ENCODE data around the gene FBN1. TPM values are rescaled to one million over a fixed set of nuclear protein-coding genes. Genes with fewer than 3 reads are reported as not detected.

Gene FBN1
- polyA plus RNA-seq, 3 donors, result 80.9 to 104 (median 99.6) TPM

DNA sequence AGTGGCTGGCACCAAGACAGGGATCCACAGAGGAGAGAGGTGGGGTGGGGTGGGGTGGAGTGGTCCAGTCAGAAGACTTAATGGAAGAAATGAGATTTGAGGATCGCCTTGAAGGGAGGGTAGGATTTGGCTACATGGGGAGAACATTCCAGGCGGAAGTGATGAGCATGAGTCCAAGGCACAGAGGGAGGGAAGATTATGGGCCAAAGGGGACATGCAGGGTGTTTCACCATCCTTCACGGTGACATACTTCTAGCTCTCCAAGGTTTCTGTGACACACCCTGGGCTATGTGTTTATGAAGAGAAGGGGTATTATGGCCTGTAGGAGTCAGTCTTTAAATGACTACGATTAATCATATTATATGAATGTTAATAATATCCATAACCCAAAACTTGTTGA is 7.7 kb upstream of the FBN1 start:
- DNase-seq (ENCODE audit: low read depth in 3 of 3, low spot score in 2 of 3), result no peak

DNA sequence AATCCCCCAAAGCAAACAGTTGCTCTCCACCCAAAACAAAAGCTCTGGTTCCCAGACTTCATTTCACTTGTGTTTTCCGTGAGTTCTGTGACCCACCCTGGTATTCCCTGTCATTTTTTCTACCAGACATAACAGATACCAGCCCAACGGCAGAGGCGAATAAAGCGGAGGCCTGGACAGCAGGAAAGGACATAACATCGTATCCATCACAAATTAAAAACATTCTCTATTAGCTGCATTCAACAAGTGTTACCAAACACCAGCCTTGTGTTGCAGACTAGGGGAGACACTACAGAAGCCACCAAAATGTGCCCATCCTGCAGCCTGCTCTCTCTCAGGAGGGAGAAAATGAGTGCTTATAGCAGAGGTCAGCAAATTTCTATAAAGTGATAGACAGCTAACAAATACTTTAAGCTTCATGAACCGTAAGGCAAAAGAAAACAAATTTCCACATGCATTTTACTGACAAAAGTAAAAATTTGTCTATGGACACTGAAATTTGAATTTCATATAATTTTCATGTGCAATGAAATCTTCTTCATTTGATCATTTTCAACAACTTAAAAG is 7.1 kb upstream of the FBN1 start:
- no peak for DNase-seq (ENCODE audit: low read depth in 3 of 3, low spot score in 2 of 3)

DNA sequence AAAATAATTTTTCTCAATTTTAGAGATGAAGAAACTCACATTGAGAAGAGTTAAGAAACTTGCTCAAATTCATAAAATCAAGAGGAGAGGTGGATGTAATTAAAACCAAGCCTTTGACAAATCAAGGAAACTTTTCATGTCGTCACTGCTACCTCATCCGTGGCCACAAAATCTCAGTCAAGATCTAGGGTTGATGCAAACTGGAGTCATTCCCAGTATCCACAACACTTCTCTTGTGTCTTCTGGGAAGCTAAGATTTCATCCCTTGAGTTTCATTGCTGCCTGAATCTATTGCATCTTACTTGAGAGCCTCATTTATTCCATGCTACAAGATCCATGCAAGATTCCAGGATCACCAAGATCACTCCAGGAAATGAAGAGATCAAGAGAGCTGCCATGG is 5.4 kb upstream of the FBN1 start:
- no peak for DNase-seq (ENCODE audit: low read depth in 3 of 3, low spot score in 2 of 3)

DNA sequence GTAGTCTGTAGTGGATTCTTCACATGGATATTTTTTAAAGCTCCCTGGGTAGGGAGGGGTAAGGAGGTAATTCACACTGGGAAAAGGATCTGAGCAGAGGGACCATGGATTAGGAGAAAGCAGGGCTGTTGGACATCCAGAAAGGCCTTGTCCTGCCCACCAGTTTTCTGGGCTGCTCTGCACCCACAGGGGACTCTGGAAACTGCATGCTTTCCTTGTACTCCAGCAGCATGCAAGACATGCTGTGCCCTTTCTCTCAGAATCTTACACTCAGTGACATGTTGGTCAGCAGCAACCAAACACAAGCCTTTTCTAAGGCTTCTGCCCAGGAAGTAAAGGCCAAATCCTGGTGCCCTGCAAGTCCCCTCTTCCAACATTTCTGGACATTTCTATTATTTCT is 2.5 kb upstream of the FBN1 start:
- DNase-seq (ENCODE audit: low read depth in 3 of 3, low spot score in 2 of 3), result no peak

DNA sequence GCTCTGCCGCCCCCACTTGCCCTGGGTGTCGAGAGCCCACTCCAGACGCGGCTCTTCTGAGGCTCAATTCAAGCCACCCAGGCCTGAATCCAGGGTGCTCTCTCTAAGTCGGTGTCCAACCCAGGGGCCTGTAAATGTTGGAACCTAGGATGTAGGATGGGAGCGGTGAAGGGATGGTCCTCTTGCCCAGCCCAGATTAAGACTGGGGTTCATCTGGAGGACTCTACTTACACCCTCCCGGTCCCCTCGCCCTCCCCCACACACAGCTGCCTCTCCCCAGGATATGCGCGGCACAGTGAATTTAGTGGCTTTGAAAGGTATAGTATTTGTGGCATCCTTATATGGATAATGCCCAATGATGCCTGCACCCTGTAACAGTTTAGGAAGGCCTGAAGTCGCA is 822 bp upstream of the FBN1 start:
- no peak for DNase-seq (ENCODE audit: low read depth in 3 of 3, low spot score in 2 of 3)

DNA sequence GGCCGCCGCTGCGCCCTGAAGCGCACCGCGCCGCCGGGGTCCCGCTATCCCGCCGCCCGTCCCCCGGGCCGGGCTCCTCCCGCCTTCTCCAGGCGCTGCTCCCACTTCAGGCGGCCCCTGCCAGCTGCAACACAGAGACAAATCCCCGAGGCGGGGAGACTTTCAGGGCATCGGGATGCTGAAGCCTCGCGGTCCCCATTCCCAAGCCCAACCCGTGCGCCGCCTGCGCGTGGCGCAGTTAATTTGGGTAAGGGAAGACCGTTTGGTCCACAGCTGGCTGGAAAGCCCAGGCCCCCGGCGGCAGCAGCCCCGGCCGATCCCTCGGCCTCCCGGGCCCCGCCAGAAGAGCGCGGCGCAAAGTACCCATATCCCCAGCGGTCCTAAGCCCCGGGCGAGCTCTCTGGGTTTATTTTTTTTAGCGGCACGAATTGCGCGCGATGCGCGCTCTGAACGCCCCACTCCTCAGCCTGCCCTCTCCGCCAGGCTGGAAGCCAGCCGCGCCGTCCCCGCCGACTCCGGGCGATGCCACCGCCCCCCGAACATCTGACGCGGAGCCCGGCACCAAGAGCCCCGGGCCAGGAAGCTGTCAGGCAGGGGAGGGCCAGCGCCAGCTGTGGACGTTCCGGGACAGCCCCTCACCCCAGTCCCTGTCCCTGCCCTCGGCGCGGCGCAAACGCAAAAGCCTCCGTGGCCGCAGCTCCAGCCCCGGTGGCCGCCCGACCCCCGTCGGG is 517 bp downstream of the FBN1 start:
- DNase-seq (ENCODE audit: low read depth in 3 of 3, low spot score in 2 of 3), result no peak

DNA sequence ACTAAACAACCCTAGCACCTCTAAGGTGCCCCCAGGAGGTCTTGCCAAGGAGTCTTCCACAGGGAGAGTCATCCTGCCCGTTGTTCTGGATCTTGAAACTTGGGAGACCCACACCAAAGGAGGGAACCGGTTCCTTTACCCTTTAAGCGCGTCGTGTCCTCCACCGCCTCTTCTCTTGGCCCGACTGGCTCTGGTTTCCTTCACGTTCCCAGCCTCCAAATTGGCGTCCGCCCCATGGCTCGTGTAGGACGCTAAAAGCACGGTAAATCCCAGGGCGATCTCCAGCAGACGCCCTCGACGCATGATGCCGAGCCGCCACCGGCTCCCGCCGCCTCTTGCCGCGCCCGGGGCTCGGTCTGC is 1.1 kb downstream of the FBN1 start:
- no peak for DNase-seq (ENCODE audit: low read depth in 3 of 3, low spot score in 2 of 3)

DNA sequence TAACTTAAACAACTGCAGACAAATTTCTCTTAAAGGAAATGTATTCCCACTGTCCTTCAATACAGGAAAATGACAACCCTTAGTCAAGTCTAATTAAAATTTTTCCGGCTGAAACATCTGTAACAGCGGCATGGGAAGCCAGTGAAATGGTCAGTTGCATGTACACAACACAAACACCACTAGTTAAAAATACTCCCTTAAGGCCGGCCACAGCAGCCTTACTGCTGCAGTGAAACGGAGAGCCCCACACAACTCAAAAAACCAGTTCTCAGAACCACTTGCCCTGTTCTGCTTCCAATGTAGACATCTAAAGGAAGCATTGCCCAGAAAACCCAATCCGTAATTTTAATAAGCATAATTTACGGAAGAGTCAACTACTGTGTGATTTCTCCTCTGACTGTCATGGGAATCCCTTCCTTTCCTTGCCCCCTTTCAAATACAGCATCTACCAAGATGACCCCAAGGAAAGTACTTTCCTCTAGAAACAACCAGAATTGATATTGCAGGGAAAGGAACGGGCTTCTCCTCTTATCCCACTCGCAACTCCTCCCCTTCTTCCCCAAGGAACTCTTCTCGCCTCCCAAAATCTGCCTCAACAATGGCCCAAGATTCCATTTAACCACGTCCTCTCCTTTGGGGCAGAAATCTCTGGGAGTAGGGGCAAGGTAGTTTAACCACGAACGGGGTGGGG is 1.6 kb downstream of the FBN1 start:
- no peak for DNase-seq (ENCODE audit: low read depth in 3 of 3, low spot score in 2 of 3)

DNA sequence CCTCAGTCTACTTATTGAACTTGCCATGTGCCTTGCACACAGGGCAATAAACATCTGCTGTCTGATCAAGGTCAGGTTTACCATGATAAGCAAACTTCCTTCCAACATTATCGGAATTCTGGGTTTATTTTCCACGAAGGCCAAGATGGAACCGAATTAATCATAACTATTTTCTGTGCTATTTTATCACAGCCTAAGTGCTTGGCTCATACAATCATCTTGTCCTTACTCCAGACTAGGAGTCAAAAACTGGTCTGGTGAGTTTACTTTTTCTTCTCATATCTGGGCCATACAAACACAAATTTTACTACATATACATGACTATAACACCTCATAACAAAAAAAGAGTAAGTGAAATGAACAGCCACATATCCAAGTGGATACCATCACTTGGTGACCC is 2.3 kb downstream of the FBN1 start:
- no peak for DNase-seq (ENCODE audit: low read depth in 3 of 3, low spot score in 2 of 3)

DNA sequence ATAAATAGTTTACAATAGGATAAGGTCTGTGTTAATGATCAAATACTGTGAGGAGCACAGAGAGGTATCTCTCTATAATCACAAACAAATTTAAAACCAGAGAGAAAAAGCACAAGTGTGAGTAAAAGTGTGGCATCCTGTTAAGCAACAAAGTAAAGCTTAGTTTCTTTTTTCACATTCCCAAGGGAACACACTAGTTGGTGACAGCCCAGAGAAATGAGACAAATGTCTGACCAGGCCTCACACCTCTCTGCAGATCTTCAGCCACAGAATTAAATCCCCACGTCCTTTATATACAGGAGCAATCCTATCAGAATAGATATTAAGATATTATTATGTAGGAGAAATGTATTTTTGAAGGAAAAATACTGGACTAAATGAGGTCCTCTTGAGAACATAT is 2.7 kb downstream of the FBN1 start:
- DNase-seq (ENCODE audit: low read depth in 3 of 3, low spot score in 2 of 3), result no peak

DNA sequence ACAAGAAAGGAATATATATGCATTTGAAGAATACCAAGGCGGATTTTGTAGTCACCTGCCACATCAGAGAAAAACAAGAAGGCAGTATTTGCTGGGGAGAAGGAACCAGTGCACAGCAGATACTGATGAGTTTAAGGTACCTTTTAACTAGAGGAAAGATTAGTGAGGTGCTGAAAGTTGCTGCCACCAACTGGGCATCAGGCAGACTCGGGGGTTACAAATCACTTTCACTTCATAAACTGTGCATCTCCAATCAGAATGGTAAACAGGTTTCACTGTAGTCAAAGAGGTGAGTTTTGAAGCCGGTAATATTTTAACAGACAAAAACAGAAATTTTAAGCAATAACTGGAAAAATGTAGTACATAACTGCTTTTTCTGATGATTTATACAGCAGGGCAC is 4.1 kb downstream of the FBN1 start:
- no peak for DNase-seq (ENCODE audit: low read depth in 3 of 3, low spot score in 2 of 3)

DNA sequence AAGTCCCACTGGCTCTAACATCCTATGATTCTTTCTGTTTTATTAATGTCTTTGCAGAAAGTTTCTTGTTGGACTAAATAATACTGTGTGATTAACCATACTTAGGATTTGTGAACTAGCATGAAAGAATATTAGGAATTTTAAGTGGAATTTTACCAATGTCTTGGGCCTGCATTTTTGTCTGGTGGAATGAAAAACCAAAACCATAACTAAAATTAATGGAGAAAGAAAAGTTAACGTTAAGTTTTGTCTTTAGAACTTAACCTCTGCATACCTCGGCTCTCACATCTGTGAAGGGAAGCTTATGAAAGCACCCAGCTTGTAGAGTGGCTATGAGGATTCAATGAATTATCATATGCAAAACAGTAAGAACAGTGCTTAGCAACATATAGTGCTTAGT is 6.5 kb downstream of the FBN1 start:
- DNase-seq (ENCODE audit: low read depth in 3 of 3, low spot score in 2 of 3), result no peak

DNA sequence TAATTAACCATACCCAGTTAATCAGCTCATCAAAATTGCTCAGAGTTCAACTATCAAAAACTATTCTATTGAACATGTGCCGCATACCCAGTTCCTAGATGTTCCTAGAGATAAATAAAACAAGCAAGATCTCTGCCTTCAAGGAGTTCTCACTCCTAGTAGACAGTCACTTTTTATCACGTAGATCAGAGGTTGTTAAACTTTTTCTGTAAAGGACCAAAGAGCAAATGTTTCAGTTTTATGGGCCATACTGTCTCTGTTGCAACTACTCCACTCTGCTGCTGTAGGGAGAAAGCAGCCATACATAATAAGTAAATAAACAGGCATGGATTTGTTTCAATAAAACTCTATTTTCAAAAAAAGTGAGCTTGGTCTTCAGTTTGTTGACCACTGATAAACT is 7.9 kb downstream of the FBN1 start:
- no peak for DNase-seq (ENCODE audit: low read depth in 3 of 3, low spot score in 2 of 3)

DNA sequence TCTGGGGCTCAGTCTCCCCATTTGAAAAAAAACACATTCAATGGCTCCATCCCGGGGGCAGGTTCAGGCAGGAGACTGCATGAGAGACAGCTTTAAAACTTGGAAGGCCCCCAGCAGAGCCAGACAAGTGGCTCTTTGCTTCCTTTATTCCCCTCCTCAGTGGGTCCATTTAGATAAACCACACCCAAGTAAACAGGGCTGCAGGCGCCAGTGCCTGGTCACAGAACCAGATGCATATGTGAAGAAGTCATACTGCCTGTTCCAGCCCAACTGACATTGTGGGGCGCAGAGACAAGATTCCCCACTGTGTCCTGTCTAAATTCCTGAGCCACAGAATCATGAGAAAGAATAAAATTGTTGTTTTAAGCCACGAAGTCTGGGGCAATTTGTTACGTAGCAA is 9.0 kb downstream of the FBN1 start:
- no peak for DNase-seq (ENCODE audit: low read depth in 3 of 3, low spot score in 2 of 3)

DNA sequence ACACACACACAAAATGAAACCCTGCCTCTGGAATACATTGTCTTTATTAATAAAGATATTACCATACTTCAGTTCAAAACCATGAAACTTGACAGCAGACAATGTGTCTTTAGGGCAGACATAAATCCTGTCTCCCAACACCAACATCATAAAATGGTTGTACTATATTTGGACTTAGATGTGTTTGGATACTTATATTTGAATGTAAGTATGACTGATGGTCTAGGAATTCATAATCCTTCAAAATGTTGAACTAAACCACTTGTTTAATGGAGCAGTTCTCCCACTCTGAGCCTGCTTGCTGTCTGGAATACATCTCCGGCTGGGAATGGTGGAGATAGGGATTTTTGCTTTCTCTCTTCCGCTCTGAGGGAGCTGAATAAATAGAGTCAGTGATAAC is 10.6 kb downstream of the FBN1 start:
- no peak for DNase-seq (ENCODE audit: low read depth in 3 of 3, low spot score in 2 of 3)

DNA sequence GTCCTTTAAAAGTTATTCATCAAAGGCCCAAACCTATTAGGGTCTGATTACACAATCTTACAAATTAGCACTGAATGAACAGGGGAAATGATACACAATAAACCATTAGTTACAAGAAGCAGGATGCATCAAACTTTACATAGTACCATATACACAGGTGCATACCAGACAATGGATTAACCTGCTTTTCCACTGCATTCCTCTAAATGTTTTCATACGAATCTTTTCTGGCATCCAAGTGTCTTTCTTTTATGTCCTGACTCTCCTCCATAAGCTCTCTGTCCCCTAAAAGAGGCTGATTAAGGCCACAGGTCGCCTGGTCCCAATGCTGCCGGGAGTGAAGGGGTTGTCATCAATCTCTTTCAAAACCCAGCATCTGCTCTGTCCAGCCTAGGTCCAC is 11.4 kb downstream of the FBN1 start:
- DNase-seq (ENCODE audit: low read depth in 3 of 3, low spot score in 2 of 3), result no peak

DNA sequence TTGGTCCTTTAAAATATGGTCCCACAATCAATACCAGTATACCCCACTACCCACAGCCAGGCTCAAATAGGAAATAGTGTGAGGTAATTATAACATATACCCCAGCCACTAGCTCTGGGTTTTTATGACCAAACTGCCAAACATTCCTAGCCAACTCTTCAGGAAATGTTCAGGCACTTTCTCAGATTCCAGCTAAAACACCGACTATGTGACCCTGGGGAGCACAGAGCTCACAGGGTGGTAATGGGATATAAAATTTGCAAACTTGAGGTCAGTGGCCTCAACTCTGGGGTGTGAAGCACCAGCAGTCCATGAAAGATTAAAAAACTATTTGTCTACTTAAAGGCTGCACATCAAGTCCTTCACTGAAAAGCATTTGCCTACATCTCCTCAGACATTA is 12.9 kb downstream of the FBN1 start:
- DNase-seq (ENCODE audit: low read depth in 3 of 3, low spot score in 2 of 3), result no peak

DNA sequence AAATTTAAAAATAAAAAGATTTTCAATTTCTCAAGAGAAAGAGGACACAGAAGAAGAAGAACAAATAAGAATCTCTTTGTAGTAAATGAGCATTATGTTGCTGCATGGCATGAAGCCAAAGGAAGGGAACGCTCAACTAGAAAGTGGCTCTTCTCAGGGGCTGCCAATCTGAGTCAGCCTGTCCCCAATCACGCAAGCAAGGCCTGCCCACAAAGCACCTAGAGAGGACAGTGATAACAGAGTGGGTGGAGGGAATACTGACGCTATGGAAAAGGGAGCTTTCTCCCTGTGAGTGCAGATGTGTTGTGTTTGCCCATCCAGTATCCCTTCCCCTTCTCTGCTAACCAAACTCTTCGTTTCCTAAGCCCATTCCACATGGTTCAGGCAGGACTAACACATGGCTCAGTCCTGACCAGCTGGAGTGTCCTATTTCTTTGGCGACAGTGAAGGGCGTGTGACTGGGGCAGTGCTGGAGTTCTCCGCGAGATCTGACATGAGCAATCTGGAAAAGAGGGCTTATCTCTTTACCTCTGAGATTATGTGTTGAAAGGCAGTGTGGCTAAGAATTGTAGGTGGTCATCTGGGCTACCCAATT is 14.2 kb downstream of the FBN1 start:
- no peak for DNase-seq (ENCODE audit: low read depth in 3 of 3, low spot score in 2 of 3)

DNA sequence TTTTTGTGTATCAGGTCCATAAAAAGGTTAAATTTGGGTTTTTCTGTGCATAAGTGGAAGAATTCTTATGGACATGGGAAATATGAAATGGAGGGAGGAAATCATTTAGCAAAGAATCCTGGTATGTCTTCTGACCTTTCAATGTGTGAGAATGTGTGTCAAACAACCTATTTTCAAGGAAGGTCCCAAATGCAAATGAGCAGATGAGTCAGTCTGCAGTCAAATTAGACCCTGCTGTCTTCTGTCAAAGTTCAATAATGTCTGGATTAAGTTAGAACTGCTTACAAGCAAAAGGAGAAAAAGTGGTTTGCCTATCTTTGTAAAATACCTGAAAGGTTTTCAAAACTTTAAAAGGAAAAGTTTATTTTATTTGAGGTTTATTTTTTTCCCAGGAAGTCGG is 15.3 kb downstream of the FBN1 start:
- no peak for DNase-seq (ENCODE audit: low read depth in 3 of 3, low spot score in 2 of 3)

DNA sequence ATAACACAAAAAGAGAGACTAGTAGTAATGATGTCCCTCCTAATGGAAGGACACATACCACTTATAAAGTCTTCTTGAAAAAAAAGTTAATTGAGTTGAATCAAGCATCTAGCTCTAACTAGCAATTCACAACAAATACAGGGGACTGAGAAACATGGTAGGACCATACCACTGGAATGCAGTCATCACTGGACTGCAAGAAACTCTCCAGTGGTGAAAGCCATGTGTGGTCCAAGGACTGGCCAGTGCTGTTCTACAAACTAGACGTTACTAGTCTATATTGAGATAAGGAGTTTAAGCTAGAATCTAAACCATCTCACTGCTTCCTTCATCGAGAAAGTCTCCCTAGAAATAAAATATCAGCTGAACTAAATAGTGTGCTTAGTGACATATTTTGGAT is 16.7 kb downstream of the FBN1 start:
- no peak for DNase-seq (ENCODE audit: low read depth in 3 of 3, low spot score in 2 of 3)

DNA sequence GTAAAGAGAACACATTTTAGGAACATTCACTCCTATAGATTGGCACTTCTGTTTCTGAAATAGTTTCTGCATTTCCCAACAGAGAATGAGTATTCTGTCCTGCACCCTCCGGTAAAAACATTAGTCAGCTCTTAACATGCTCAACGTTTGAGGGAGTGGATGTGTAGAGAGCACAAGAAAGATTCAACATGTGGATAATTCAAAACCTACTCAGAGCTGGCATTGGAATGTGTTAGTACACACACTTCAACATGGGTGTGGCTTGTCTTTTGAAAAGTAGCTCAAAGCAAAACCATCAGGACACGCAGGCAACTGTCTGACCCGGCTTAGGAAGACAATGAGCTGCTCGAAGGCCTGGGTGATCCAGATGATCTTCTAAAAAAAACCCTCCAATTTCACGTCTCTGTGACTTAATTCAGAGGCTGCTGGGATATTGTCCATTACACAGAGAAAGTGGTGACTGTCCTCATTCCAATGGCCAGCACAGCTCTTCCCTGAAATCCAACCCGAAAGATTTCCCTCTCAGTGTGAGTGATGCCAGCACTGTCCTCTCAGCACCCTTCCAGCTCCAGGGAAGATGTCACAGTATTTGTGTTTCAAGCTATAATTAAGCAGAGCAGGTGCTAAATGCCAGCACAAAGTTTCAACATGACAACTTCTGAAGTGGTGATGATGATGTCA is 18.1 kb downstream of the FBN1 start:
- no peak for DNase-seq (ENCODE audit: low read depth in 3 of 3, low spot score in 2 of 3)

DNA sequence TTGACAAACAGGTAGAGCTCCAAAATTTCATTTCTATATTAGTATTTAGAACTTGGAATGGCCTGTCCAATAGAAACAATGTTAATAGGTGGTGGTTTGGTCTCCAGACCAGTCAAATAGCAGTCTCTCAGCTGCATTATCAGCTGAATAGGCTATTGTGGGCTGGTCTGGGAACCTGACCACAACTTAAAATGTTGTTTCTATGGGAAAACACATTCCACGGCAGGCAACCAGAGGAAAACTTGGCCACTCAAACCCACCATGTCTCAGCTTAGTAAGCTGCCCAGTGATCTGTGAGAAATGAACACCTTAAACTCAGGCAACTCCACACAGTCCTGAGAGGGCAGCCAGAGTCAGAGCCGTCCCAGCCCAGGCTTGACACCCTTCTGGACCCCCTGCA is 20.4 kb downstream of the FBN1 start:
- no peak for DNase-seq (ENCODE audit: low read depth in 3 of 3, low spot score in 2 of 3)
